K562 (cell line): ENCODE results near the gene IRF1. TPM values are rescaled to one million over a fixed set of nuclear protein-coding genes. Genes with fewer than 3 reads are reported as not detected.

ENCODE experiments used
- ATAC-seq: fragments of 200-7000 bp; cut with Tn5 transposase; 3 replicates; pipeline ENCODE4 v1.9.1; 2020; ENCODE audit warnings: moderate library complexity
- BruUV-seq: library from RNA; stranded (reverse); fragments of 400-500 nt; replicated peaks from 2 replicates; lab custom pipeline; 2021; lab: Mats Ljungman, UMichigan
- CTCF ChIA-PET: fragments of 300-600 bp; formaldehyde crosslinking; extraction: SDS; loops from one replicate; lab custom pipeline; 2021; ENCODE audit warnings: low intra/inter-chr PET ratio; lab: Yijun Ruan, JAX
- POLR2A ChIA-PET: fragments of 300-600, 350-650 bp; sonication (Branson Sonifier 250); formaldehyde crosslinking; extraction: SDS; loops from one replicate; lab custom pipeline; 2021; ENCODE audit warnings: antibody characterized with exemption, inconsistent platforms; lab: Yijun Ruan, JAX
- DNase-seq, 4 experiments: peaks; one replicate each; pipeline versions ENCODE4 v3.0.0 to v3.0.0-alpha.2; 2011 to 2018; ENCODE audit warnings: low spot score in 3 of 4, mixed read lengths in 3 of 4; ENCODE audit errors: extremely low read depth in 1 of 4
- FAIRE-seq: peaks from 2 replicates; lab custom pipeline; 2011; peaks lifted over from hg19 to GRCh38; lab: Jason Lieb, UNC
- H2AFZ ChIP-seq: 2 replicates; pipeline ENCODE4 v1.6.0; 2011; ENCODE audit warnings: low read depth, low read length, control low read depth, inconsistent platforms
- H3K27ac ChIP-seq: fragments of 200-600 bp; 3 replicates; pipeline ENCODE4 v1.8.0; 2011; ENCODE audit warnings: low read depth, mild to moderate bottlenecking, control low read depth, inconsistent platforms, low read length, moderate library complexity, mixed read lengths; ENCODE audit errors: extremely low read depth
- H3K27me3 ChIP-seq, 2 experiments: fragments of 300-600 bp in 1 of 2; 2 replicates in 1 of 2; 3 replicates in 1 of 2; pipeline versions ENCODE4 v1.6.0 to v1.8.0; 2011; ENCODE audit warnings: inconsistent platforms in 2 of 2, low read length in 2 of 2, mild to moderate bottlenecking in 1 of 2, mixed read lengths in 1 of 2, moderate library complexity in 1 of 2; ENCODE audit not compliant: control insufficient read depth in 2 of 2, insufficient read depth in 2 of 2
- H3K36me3 ChIP-seq: fragments of 300-600 bp; 3 replicates; pipeline ENCODE4 v1.8.0; 2011; ENCODE audit warnings: mild to moderate bottlenecking, low read length, inconsistent platforms; ENCODE audit not compliant: control insufficient read depth, insufficient read depth
- H3K4me1 ChIP-seq, 2 experiments: fragments of 200-600 bp in 1 of 2; replicated peaks in 1 of 2; 2 replicates in 1 of 2; 3 replicates in 1 of 2; pipeline versions ENCODE4 v1.5.1 to v1.8.0; 2011; ENCODE audit warnings: inconsistent platforms in 2 of 2, low read length in 2 of 2, mild to moderate bottlenecking in 1 of 2, mixed read lengths in 1 of 2, moderate library complexity in 1 of 2; ENCODE audit not compliant: control insufficient read depth in 2 of 2, insufficient read depth in 2 of 2
- H3K4me2 ChIP-seq: 2 replicates; pipeline ENCODE4 v1.6.1; 2011; ENCODE audit warnings: low read length, control low read depth, inconsistent platforms, mixed read lengths; ENCODE audit not compliant: insufficient read depth
- H3K4me3 ChIP-seq: fragments of 200-600 bp; sonication (generic), shearing (Covaris generic); 2 replicates; pipeline ENCODE4 v1.5.1; 2016; ENCODE audit warnings: control low read depth, inconsistent platforms
- H3K79me2 ChIP-seq: fragments of 200-600 bp; 3 replicates; pipeline ENCODE4 v1.8.0; 2011; ENCODE audit warnings: low read length, inconsistent platforms; ENCODE audit not compliant: control insufficient read depth, insufficient read depth
- H3K9ac ChIP-seq, 2 experiments: 2 replicates each; pipeline versions ENCODE4 v1.6.0 to v1.6.1; 2011; ENCODE audit warnings: low read depth in 2 of 2, low read length in 2 of 2, control low read depth in 1 of 2, inconsistent platforms in 1 of 2, mild to moderate bottlenecking in 1 of 2, mixed read lengths in 1 of 2; ENCODE audit not compliant: insufficient read depth in 1 of 2
- H3K9me1 ChIP-seq: one replicate; pipeline ENCODE4 v1.6.0; 2011; ENCODE audit warnings: inconsistent platforms, mild to moderate bottlenecking, low read length, moderate library complexity; ENCODE audit not compliant: control insufficient read depth, insufficient read depth
- H3K9me3 ChIP-seq: replicated peaks from 2 replicates; pipeline ENCODE4 v1.5.1; 2011; ENCODE audit warnings: low read depth, low read length, inconsistent platforms; ENCODE audit not compliant: control insufficient read depth, insufficient read depth
- H4K20me1 ChIP-seq: replicated peaks from 2 replicates; pipeline ENCODE4 v1.6.1; 2011; ENCODE audit warnings: low read length, inconsistent platforms, mixed read lengths; ENCODE audit not compliant: control insufficient read depth, insufficient read depth
- BACH1 ChIP-seq: fragments of 200-800 bp; sonication (Bioruptor generic); IDR thresholded peaks from 2 replicates; pipeline ENCODE4 v1.6.1; 2016; ENCODE audit warnings: missing genetic modification characterization, missing compliant biosample characterization
- CEBPG ChIP-seq, 3 experiments: fragments of 200-800 bp in 1 of 3; sonication (Bioruptor generic) in 1 of 3; sonication (generic) in 1 of 3; formaldehyde crosslinking in 1 of 3; IDR thresholded peaks in 2 of 3; conservative IDR thresholded peaks in 1 of 3; 2 replicates each; pipeline versions ENCODE4 v1.6.1 to v1.8.0; 2016 to 2022; ENCODE audit warnings: missing compliant biosample characterization in 2 of 3, missing genetic modification characterization in 2 of 3, mild to moderate bottlenecking in 1 of 3, missing genetic modification reagents in 1 of 3
- LCOR ChIP-seq: sonication (generic); formaldehyde crosslinking; IDR thresholded peaks from 2 replicates; pipeline ENCODE4 v1.8.0; 2022; ENCODE audit warnings: mild to moderate bottlenecking, missing genetic modification reagents
- PHB2 ChIP-seq: fragments of 450-650 bp; IDR thresholded peaks from 2 replicates; pipeline ENCODE4 v1.6.1; 2017; ENCODE audit warnings: low read depth
- ZNF407 ChIP-seq: fragments of 450-650 bp; IDR thresholded peaks from 2 replicates; pipeline ENCODE4 v1.6.1; 2016; ENCODE audit warnings: low read depth
- WGBS: fragments of 100-300 bp; shearing (Covaris generic); methylation state at CpG from one replicate; pipeline ENCODE4 v1.1.6; 2016; ENCODE audit warnings: low coverage, mixed read lengths; ENCODE audit not compliant: insufficient coverage; ENCODE audit errors: missing lambda C conversion rate; 5-methylcytosine and 5-hydroxymethylcytosine counted together
- in situ Hi-C: fragments of 300-500 bp; cut with MboI; formaldehyde crosslinking; loops from 4 replicates; pipeline ENCODE4 v1.15.0; 2018; ENCODE audit warnings: inconsistent platforms, mixed read lengths
- intact Hi-C: fragments of 100-400 bp; cut with micrococcal nuclease; formaldehyde crosslinking; loops from 2 replicates; pipeline ENCODE4 v1.14.2; 2022
- polyA plus RNA-seq, 8 experiments: library from polyadenylated mRNA; depleted of rRNA in 4 of 8; stranded (reverse) in 5 of 8; unstranded in 3 of 8; fragments of >200 nt; fragmentation: Nextera tagmentation in 2 of 8; fragmentation: Illumina TruSeq in 1 of 8; extraction: Ambion mirVana in 2 of 8; extraction: Trizol in 1 of 8; gene quantifications; 2 replicates each; pipeline versions ENCODE4 v1.2.1 to v1.2.3, GENCODE V29; 2011 to 2014; ENCODE audit warnings: inconsistent platforms in 1 of 8, missing spikeins in 1 of 8
- total RNA-seq, 7 experiments: library from RNA; depleted of rRNA in 6 of 7; stranded (reverse); fragments of >200 nt in 6 of 7; fragmentation: Illumina TruSeq in 2 of 7; extraction: Trizol in 2 of 7; gene quantifications; 2 replicates each; pipeline versions ENCODE4 v1.2.1 to v1.2.3, GENCODE V29; 2011 to 2021; ENCODE audit warnings: low replicate concordance in 1 of 7
- TF ChIP-seq, protein P1 (sequence below): fragments of 450-650 bp; formaldehyde crosslinking; conservative IDR thresholded peaks from 2 replicates; pipeline ENCODE4 v1.4.0; 2022; ENCODE audit warnings: mild to moderate bottlenecking, missing genetic modification characterization
- TF ChIP-seq, protein P2 (sequence below): IDR thresholded peaks from 2 replicates; pipeline ENCODE4 v1.6.1; 2016; ENCODE audit warnings: missing genetic modification characterization, missing compliant biosample characterization
- TF ChIP-seq, protein P3 (sequence below): fragments of 250-450 bp; sonication (Bioruptor Pico); IDR thresholded peaks from 2 replicates; pipeline ENCODE4 v1.5.0; 2021

IRF1 gene
- total and polyA plus RNA-seq, 9 of the 15 experiments (the other 6 are each of a cell fraction or from before 2014, with no cell fraction given): 1.1 to 12.3 (median 5.9) TPM

GRCh38 chr5:132487095-132487428 is 3.5 kb downstream of the IRF1 start:
- Histone ChIP-seq H4K20me1 (peaks cover 8% of the 10 kb centered on the region), H3K9ac (no peak overlapping the region; a peak in 1 of 4 replicates), H3K79me2 (peaks cover 12% of the 10 kb centered on the region), H3K27ac (no peak overlapping the region; the same call in 2 of the 3 replicates), H3K4me1 (peaks cover 17 to 31% of the 10 kb centered on the region in 2 experiments), H3K9me3 (no peaks in the 10 kb centered on the region), H3K4me2 (no peak overlapping the region), H3K36me3 (peaks cover 59% of the 10 kb centered on the region; the same call in 2 of the 3 replicates), H3K4me3 (no peak overlapping the region), H2AFZ (no peak overlapping the region), H3K9me1 (no peaks in the 10 kb centered on the region), H3K27me3 (no peaks in the 10 kb centered on the region)
- FAIRE-seq: no peak
- in situ Hi-C loops: no loop called here
- no peak for ATAC-seq
- no TSS peak for BruUV-seq
- POLR2A ChIA-PET: interaction anchor here (0.6 to 5.0 kb wide), 8 partner anchors 8 to 415 kb away, joined by 3 to 115 read pairs (median 4); no protein-coding TSS in a partner anchor
- CTCF ChIA-PET: interaction anchor here (0.5 kb wide), 1 partner anchor 112 kb away, joined by 3 read pairs; no protein-coding TSS in a partner anchor
- intact Hi-C loops: no loop called here
- WGBS: 86% methylated on average over 4 of the region's 4 CpGs
- no peak for DNase-seq
- TF ChIP-seq CEBPG (CRISPR knock-in tag; IDR thresholded peaks at IDR 0.05): no peak
- no peak for TF ChIP-seq CEBPG (tag; conservative IDR thresholded peaks at IDR 0.05 in 1 of 2, IDR thresholded peaks at IDR 0.05 in 1 of 2)
- TF ChIP-seq PHB2: no peak
- TF ChIP-seq, protein P1, sequence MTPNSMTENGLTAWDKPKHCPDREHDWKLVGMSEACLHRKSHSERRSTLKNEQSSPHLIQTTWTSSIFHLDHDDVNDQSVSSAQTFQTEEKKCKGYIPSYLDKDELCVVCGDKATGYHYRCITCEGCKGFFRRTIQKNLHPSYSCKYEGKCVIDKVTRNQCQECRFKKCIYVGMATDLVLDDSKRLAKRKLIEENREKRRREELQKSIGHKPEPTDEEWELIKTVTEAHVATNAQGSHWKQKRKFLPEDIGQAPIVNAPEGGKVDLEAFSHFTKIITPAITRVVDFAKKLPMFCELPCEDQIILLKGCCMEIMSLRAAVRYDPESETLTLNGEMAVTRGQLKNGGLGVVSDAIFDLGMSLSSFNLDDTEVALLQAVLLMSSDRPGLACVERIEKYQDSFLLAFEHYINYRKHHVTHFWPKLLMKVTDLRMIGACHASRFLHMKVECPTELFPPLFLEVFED: no peak
- TF ChIP-seq, protein P2, sequence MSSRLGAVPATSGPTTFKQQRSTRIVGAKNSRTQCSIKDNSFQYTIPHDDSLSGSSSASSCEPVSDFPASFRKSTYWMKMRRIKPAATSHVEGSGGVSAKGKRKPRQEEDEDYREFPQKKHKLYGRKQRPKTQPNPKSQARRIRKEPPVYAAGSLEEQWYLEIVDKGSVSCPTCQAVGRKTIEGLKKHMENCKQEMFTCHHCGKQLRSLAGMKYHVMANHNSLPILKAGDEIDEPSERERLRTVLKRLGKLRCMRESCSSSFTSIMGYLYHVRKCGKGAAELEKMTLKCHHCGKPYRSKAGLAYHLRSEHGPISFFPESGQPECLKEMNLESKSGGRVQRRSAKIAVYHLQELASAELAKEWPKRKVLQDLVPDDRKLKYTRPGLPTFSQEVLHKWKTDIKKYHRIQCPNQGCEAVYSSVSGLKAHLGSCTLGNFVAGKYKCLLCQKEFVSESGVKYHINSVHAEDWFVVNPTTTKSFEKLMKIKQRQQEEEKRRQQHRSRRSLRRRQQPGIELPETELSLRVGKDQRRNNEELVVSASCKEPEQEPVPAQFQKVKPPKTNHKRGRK (tag): no peak
- TF ChIP-seq BACH1 (tag): no peak
- TF ChIP-seq, protein P3, sequence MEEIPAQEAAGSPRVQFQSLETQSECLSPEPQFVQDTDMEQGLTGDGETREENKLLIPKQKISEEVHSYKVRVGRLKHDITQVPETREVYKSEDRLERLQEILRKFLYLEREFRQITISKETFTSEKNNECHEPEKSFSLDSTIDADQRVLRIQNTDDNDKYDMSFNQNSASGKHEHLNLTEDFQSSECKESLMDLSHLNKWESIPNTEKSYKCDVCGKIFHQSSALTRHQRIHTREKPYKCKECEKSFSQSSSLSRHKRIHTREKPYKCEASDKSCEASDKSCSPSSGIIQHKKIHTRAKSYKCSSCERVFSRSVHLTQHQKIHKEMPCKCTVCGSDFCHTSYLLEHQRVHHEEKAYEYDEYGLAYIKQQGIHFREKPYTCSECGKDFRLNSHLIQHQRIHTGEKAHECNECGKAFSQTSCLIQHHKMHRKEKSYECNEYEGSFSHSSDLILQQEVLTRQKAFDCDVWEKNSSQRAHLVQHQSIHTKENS (CRISPR knock-in tag): no peak
- no peak for TF ChIP-seq ZNF407
- no peak for TF ChIP-seq LCOR (CRISPR knock-in tag)
